HepG2 (cell line): ENCODE results near the gene RAB33B. TPM values are rescaled to one million over a fixed set of nuclear protein-coding genes. Genes with fewer than 3 reads are reported as not detected.
A peak's percentile ranks its signal among the peaks of the same experiment; 100 is the strongest.

ENCODE experiments used
- ATAC-seq: fragments of 200-7000 bp; cut with Tn5 transposase; 3 replicates; pipeline ENCODE4 v1.9.1; 2020; ENCODE audit warnings: mild to moderate bottlenecking, moderate library complexity
- BruUV-seq: library from RNA; stranded (reverse); fragments of 400-500 nt; replicated peaks from 2 replicates; lab custom pipeline; 2021; lab: Mats Ljungman, UMichigan
- CTCF ChIA-PET: fragments of 300-600 bp; formaldehyde crosslinking; extraction: SDS; loops from one replicate; lab custom pipeline; 2021; ENCODE audit warnings: low total read pairs, inconsistent platforms, low intra/inter-chr PET ratio; lab: Yijun Ruan, JAX
- POLR2A ChIA-PET: fragments of 350-600 bp; sonication (Branson Sonifier 250); formaldehyde crosslinking; loops from one replicate; lab custom pipeline; 2020; ENCODE audit warnings: antibody characterized with exemption, inconsistent platforms; lab: Yijun Ruan, JAX
- DNase-seq: peaks from one replicate; pipeline ENCODE4 v3.0.0-alpha.2; 2015; ENCODE audit warnings: low spot score
- FAIRE-seq: peaks from 3 replicates; lab custom pipeline; 2011; peaks lifted over from hg19 to GRCh38; lab: Jason Lieb, UNC
- H2AFZ ChIP-seq: one replicate; pipeline ENCODE4 v1.6.1; 2011; ENCODE audit warnings: low read length, inconsistent platforms
- H3K27ac ChIP-seq: fragments of 300-600 bp; 3 replicates; pipeline ENCODE4 v1.8.0; 2011; ENCODE audit warnings: mixed run types, mild to moderate bottlenecking, mixed read lengths, low read length, inconsistent platforms; ENCODE audit not compliant: insufficient read depth; ENCODE audit errors: extremely low read length
- H3K27me3 ChIP-seq, 2 experiments: fragments of 200-600 bp in 1 of 2; 2 replicates in 1 of 2; 3 replicates in 1 of 2; pipeline versions ENCODE4 v1.6.0 to v1.8.0; 2011; ENCODE audit warnings: low read length in 2 of 2, mild to moderate bottlenecking in 2 of 2, moderate library complexity in 2 of 2, inconsistent platforms in 1 of 2; ENCODE audit not compliant: insufficient read depth in 2 of 2, control insufficient read depth in 1 of 2
- H3K36me3 ChIP-seq, 2 experiments: fragments of 200-600 bp in 1 of 2; replicated peaks in 1 of 2; 2 replicates in 1 of 2; 3 replicates in 1 of 2; pipeline versions ENCODE4 v1.5.1 to v1.8.0; 2011; ENCODE audit warnings: low read length in 2 of 2, inconsistent platforms in 1 of 2; ENCODE audit not compliant: insufficient read depth in 2 of 2, control insufficient read depth in 1 of 2
- H3K4me1 ChIP-seq: 2 replicates; pipeline ENCODE4 v1.5.1; 2012; ENCODE audit warnings: low read length, inconsistent platforms; ENCODE audit not compliant: insufficient read depth
- H3K4me2 ChIP-seq: 2 replicates; pipeline ENCODE4 v1.6.0; 2011; ENCODE audit warnings: low read depth, low read length, inconsistent platforms
- H3K4me3 ChIP-seq, 3 experiments: fragments of 200-600 bp in 1 of 3; sonication (generic), shearing (Covaris generic) in 1 of 3; replicated peaks in 1 of 3; 2 replicates each; pipeline ENCODE4 v1.5.1; 2011 to 2016; ENCODE audit warnings: low read length in 3 of 3, inconsistent platforms in 2 of 3, low read depth in 2 of 3, mild to moderate bottlenecking in 2 of 3, control low read depth in 1 of 3, mixed read lengths in 1 of 3; ENCODE audit not compliant: insufficient read depth in 1 of 3
- H3K79me2 ChIP-seq: one replicate; pipeline ENCODE4 v1.6.1; 2011; ENCODE audit warnings: low read length, inconsistent platforms; ENCODE audit not compliant: insufficient read depth
- H3K9ac ChIP-seq: 2 replicates; pipeline ENCODE4 v1.6.0; 2011; ENCODE audit warnings: mild to moderate bottlenecking, low read depth, low read length, inconsistent platforms; ENCODE audit not compliant: insufficient read depth
- H3K9me3 ChIP-seq: 2 replicates; pipeline ENCODE4 v1.5.1; 2012; ENCODE audit warnings: mild to moderate bottlenecking, low read length
- H4K20me1 ChIP-seq: 2 replicates; pipeline ENCODE4 v1.6.0; 2011; ENCODE audit warnings: inconsistent platforms, mild to moderate bottlenecking, low read length, moderate library complexity; ENCODE audit not compliant: insufficient read depth
- FOXA1 ChIP-seq, 2 experiments: fragments of 450-650 bp in 1 of 2; sonication (generic) in 1 of 2; formaldehyde crosslinking in 1 of 2; IDR thresholded peaks; 2 replicates each; pipeline versions ENCODE4 v1.4.0 to v1.6.1; 2016 to 2020; ENCODE audit warnings: missing genetic modification reagents in 1 of 2
- FOXA3 ChIP-seq: IDR thresholded peaks from 2 replicates; pipeline ENCODE4 v1.6.1; 2016; ENCODE audit warnings: missing genetic modification reagents, missing compliant biosample characterization
- ZFAT ChIP-seq: sonication (generic); formaldehyde crosslinking; conservative IDR thresholded peaks from 2 replicates; pipeline ENCODE4 v1.8.1; 2023; ENCODE audit warnings: missing genetic modification reagents, inconsistent platforms
- ZMYM4 ChIP-seq: sonication (generic); formaldehyde crosslinking; IDR thresholded peaks from 2 replicates; pipeline ENCODE4 v1.8.1; 2023; ENCODE audit warnings: mild to moderate bottlenecking, missing genetic modification reagents
- WGBS: methylation state at CpG from one replicate; pipeline ENCODE4 v1.1.6; 2017; ENCODE audit warnings: low lambda C conversion rate; 5-methylcytosine and 5-hydroxymethylcytosine counted together
- in situ Hi-C: cut with HindIII; loops from 2 replicates; pipeline ENCODE4 v1.10.0; 2017; ENCODE audit warnings: low pct_unique_long_range_greater_than_20kb; ENCODE audit not compliant: extremely low pct_ligation_motif_present
- intact Hi-C: fragments of 100-400 bp; cut with micrococcal nuclease; formaldehyde crosslinking; loops from one replicate; pipeline ENCODE4 v1.10.0; 2022; ENCODE audit not compliant: unreplicated experiment
- polyA plus RNA-seq, 8 experiments: library from polyadenylated mRNA; depleted of rRNA in 3 of 8; stranded (reverse) in 7 of 8; unstranded in 1 of 8; fragments of >200 nt; fragmentation: Illumina TruSeq in 4 of 8; extraction: Trizol in 4 of 8; gene quantifications; 2 replicates each; pipeline versions ENCODE4 v1.2.1 to v1.2.3, GENCODE V29; 2011 to 2016; ENCODE audit warnings: low read depth in 4 of 8, missing spikeins in 1 of 8, mixed read lengths in 1 of 8; ENCODE audit not compliant: insufficient read depth in 1 of 8
- total RNA-seq, 5 experiments: library from RNA; depleted of rRNA; stranded (reverse); fragments of >200 nt; fragmentation: Illumina TruSeq; extraction: Trizol; gene quantifications; 2 replicates each; pipeline ENCODE4 v1.2.3, GENCODE V29; 2016; ENCODE audit warnings: low read depth in 1 of 5
- TF ChIP-seq, protein P1 (sequence below): sonication (generic); formaldehyde crosslinking; IDR thresholded peaks from 2 replicates; pipeline ENCODE4 v1.9.0; 2022; ENCODE audit warnings: missing genetic modification reagents, mild to moderate bottlenecking, borderline replicate concordance
- TF ChIP-seq, protein P2 (sequence below), 2 experiments: IDR thresholded peaks; 2 replicates each; pipeline ENCODE4 v1.6.1; 2011 to 2012; ENCODE audit warnings: low read length in 2 of 2, borderline replicate concordance in 1 of 2, low read depth in 1 of 2, mild to moderate bottlenecking in 1 of 2, moderate library complexity in 1 of 2

The RAB33B gene
- total and polyA plus RNA-seq, 2 of the 13 experiments (the other 11 are each of a cell fraction or from before 2014, with no cell fraction given), result 7.6 to 8.1 TPM

DNA sequence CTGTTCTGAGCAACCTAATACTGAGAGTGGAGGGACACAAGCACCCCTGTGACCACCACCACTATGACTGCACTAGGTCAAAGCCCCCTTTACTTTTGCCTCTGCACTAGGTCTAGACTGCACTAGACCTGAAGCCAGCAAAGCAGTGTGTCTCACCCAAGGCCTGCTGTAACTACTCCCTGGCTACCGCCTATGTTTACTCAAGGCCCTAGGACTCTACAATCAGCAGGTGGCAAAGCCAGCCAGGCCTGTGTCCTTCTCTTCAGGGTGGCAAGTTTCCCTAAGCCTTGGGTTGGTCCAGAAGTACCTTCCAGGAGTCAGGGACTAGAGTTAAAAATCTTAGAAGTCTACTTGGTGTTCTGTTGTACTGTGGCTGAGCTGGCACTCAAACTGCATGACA lies 15.9 kb downstream of the RAB33B start:
- ChIA-PET POLR2A (no interaction called here), CTCF (no interaction called here)
- intact Hi-C loops, result no loop called here
- no TSS peak for BruUV-seq
- FAIRE-seq (no peak), ATAC-seq (peak; percentile 85), DNase-seq (no peak)
- in situ Hi-C loops, result no loop called here
- no peaks in the 10 kb centered on the region; a peak in 1 of 5 replicates for H3K27me3 ChIP-seq
- H2AFZ ChIP-seq, result no peak overlapping the region
- no peak overlapping the region for H3K4me3 ChIP-seq
- H3K27ac ChIP-seq, result no peak overlapping the region
- 56% methylated on average over 1 of the region's 1 CpG for WGBS
- H3K4me1 ChIP-seq, result peaks cover 20% of the 10 kb centered on the region
- H3K4me2 ChIP-seq, result no peak overlapping the region
- no peak overlapping the region for H3K9ac ChIP-seq
- H3K36me3 ChIP-seq, result peaks cover 5 to 17% of the 10 kb centered on the region in 2 experiments
- peaks cover 6% of the 10 kb centered on the region; the same call in 1 of the 2 replicates for H3K9me3 ChIP-seq
- peaks cover 4% of the 10 kb centered on the region; the same call in 1 of the 2 replicates for H4K20me1 ChIP-seq
- peaks cover 44% of the 10 kb centered on the region for H3K79me2 ChIP-seq
- TF ChIP-seq ZMYM4 (CRISPR knock-in tag) (0 out of 2 replicates have a peak, but pooled peaks have one; percentile 26), FOXA3 (CRISPR knock-in tag) (peak; percentile 62), FOXA1 (IDR thresholded peaks at IDR 0.05) (no peak), FOXA1 (CRISPR knock-in tag; IDR thresholded peaks at IDR 0.05) (peak; percentile 86)
- TF ChIP-seq, protein P1, sequence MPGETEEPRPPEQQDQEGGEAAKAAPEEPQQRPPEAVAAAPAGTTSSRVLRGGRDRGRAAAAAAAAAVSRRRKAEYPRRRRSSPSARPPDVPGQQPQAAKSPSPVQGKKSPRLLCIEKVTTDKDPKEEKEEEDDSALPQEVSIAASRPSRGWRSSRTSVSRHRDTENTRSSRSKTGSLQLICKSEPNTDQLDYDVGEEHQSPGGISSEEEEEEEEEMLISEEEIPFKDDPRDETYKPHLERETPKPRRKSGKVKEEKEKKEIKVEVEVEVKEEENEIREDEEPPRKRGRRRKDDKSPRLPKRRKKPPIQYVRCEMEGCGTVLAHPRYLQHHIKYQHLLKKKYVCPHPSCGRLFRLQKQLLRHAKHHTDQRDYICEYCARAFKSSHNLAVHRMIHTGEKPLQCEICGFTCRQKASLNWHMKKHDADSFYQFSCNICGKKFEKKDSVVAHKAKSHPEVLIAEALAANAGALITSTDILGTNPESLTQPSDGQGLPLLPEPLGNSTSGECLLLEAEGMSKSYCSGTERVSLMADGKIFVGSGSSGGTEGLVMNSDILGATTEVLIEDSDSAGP, result no peak

DNA sequence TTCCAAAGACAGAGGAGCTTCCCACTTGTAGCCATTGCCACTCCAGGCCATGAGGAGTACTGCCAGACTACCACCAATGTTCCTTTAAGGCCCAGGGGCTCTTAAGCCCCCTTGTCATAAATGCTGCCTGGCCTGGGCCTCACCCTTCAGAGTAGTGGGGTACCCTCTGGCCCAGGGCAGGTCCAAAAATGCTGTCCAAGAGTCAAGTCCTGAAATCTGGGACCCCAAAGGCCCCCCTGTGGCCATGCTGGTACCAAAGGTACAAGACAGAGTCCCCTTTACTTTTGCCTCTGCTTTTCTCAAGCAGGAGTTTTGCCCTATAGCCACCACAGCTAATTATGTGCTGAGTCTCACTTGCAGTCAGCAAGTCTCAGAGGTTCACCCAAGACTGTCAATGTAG lies 16.4 kb downstream of the RAB33B start:
- no peak for TF ChIP-seq ZFAT (CRISPR knock-in tag)
- TF ChIP-seq, protein P2, sequence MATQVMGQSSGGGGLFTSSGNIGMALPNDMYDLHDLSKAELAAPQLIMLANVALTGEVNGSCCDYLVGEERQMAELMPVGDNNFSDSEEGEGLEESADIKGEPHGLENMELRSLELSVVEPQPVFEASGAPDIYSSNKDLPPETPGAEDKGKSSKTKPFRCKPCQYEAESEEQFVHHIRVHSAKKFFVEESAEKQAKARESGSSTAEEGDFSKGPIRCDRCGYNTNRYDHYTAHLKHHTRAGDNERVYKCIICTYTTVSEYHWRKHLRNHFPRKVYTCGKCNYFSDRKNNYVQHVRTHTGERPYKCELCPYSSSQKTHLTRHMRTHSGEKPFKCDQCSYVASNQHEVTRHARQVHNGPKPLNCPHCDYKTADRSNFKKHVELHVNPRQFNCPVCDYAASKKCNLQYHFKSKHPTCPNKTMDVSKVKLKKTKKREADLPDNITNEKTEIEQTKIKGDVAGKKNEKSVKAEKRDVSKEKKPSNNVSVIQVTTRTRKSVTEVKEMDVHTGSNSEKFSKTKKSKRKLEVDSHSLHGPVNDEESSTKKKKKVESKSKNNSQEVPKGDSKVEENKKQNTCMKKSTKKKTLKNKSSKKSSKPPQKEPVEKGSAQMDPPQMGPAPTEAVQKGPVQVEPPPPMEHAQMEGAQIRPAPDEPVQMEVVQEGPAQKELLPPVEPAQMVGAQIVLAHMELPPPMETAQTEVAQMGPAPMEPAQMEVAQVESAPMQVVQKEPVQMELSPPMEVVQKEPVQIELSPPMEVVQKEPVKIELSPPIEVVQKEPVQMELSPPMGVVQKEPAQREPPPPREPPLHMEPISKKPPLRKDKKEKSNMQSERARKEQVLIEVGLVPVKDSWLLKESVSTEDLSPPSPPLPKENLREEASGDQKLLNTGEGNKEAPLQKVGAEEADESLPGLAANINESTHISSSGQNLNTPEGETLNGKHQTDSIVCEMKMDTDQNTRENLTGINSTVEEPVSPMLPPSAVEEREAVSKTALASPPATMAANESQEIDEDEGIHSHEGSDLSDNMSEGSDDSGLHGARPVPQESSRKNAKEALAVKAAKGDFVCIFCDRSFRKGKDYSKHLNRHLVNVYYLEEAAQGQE (IDR thresholded peaks at IDR 0.05; ENCODE audit: borderline replicate concordance in 1 of 2, low read depth in 1 of 2, low read length in 2 of 2), result peak in 1 of 2 experiments; percentile 37; a peak in 1 of 4 replicates
- no TSS peak for BruUV-seq
- Histone ChIP-seq H3K27me3 (no peaks in the 10 kb centered on the region; a peak in 1 of 5 replicates), H2AFZ (no peak overlapping the region), H4K20me1 (peaks cover 4% of the 10 kb centered on the region; the same call in 1 of the 2 replicates), H3K9ac (no peak overlapping the region), H3K4me3 (no peak overlapping the region), H3K27ac (no peak overlapping the region), H3K79me2 (peaks cover 44% of the 10 kb centered on the region), H3K4me2 (no peak overlapping the region), H3K4me1 (peaks cover 20% of the 10 kb centered on the region), H3K36me3 (peaks cover 5 to 17% of the 10 kb centered on the region in 2 experiments), H3K9me3 (peaks cover 6% of the 10 kb centered on the region; the same call in 1 of the 2 replicates)
- ChIA-PET POLR2A (no interaction called here), CTCF (no interaction called here)
- no peak for DNase-seq
- in situ Hi-C loops (no loop called here), intact Hi-C loops (no loop called here)
- ATAC-seq, result peak; percentile 34; the same call in 2 of the 3 replicates
- FAIRE-seq, result no peak
